Activated CD8-positive, alpha-beta memory T cell treated with anti-CD3 and anti-CD28 coated beads, Interleukin-2, amount 50 U/mL, for 4 hours (primary cell): Measurements from ENCODE around the gene PMIS2.
A peak's percentile ranks its signal among the peaks of the same experiment; 100 is the strongest.
"Not testable (repeated sequence)": the region's sequence is repeated elsewhere in the genome, so short reads cannot be mapped to it uniquely, and the experiment has no call there.

Experiments used
- DNase-seq: peaks from one replicate; pipeline ENCODE4 v3.0.0-alpha.2; 2020

The PMIS2 gene

GRCh38 chr19:35595026-35595425, 9.1 kb downstream of the PMIS2 start:
- DNase-seq = not testable (repeated sequence)

GRCh38 chr19:35595928-35596327, 10.0 kb downstream of the PMIS2 start:
- no peak for DNase-seq

- no peak for DNase-seq
Observed at GRCh38 chr19:35596366-35596999, 10.5 kb downstream of the PMIS2 start.

GRCh38 chr19:35601971-35602370, 16.0 kb downstream of the PMIS2 start:
- DNase-seq = no peak

- not testable (repeated sequence) for DNase-seq
Observed at GRCh38 chr19:35604436-35604835, 18.5 kb downstream of the PMIS2 start.

- not testable (repeated sequence) for DNase-seq
Observed at GRCh38 chr19:35607170-35607569, 21.2 kb downstream of the PMIS2 start.

GRCh38 chr19:35607661-35608060, 21.7 kb downstream of the PMIS2 start:
- no peak for DNase-seq

GRCh38 chr19:35608251-35608650, 22.3 kb downstream of the PMIS2 start:
- no peak for DNase-seq

- DNase-seq = no peak
Observed at GRCh38 chr19:35609851-35610353, 23.9 kb downstream of the PMIS2 start.

- no peak for DNase-seq
Observed at GRCh38 chr19:35612224-35612558, 26.2 kb downstream of the PMIS2 start.

GRCh38 chr19:35612559-35613321, 26.8 kb downstream of the PMIS2 start, which contains the start of gene HAUS5:
HAUS5 (plus strand) TSS chr19:35612735; CDS start chr19:35612795, 60 bp downstream.
- DNase-seq = peak; percentile 97

- DNase-seq = no peak
Observed at GRCh38 chr19:35613574-35613973, 27.6 kb downstream of the PMIS2 start.

- DNase-seq = no peak
Observed at GRCh38 chr19:35615036-35615435, 29.1 kb downstream of the PMIS2 start.

- no peak for DNase-seq
Observed at GRCh38 chr19:35618857-35619256, 32.9 kb downstream of the PMIS2 start.

GRCh38 chr19:35619290-35619923, 33.4 kb downstream of the PMIS2 start:
- no peak for DNase-seq

- no peak for DNase-seq
Observed at GRCh38 chr19:35620001-35620400, 34.0 kb downstream of the PMIS2 start.

GRCh38 chr19:35621708-35622107, 35.7 kb downstream of the PMIS2 start:
- no peak for DNase-seq

- no peak for DNase-seq
Observed at GRCh38 chr19:35622750-35623149, 36.8 kb downstream of the PMIS2 start.

GRCh38 chr19:35623327-35624010, 37.5 kb downstream of the PMIS2 start:
- no peak for DNase-seq

GRCh38 chr19:35628264-35628564, 42.2 kb downstream of the PMIS2 start:
- no peak for DNase-seq

GRCh38 chr19:35628565-35629331, 42.8 kb downstream of the PMIS2 start, which contains the start of gene RBM42:
RBM42 (plus strand) TSS chr19:35629036; CDS start chr19:35629154, 118 bp downstream.
- DNase-seq = peak; percentile 98

GRCh38 chr19:35629332-35629633, 43.3 kb downstream of the PMIS2 start:
- DNase-seq = no peak
